Panc1 (cell line): ENCODE data around the gene CLIP4.

Experiments used
- CTCF ChIP-seq: fragments of 450-650 bp; IDR thresholded peaks from 2 replicates; pipeline ENCODE4 v1.5.1; 2017; ENCODE audit warnings: mild to moderate bottlenecking
- POLR2AphosphoS5 ChIP-seq: IDR thresholded peaks from 2 replicates; pipeline ENCODE4 v1.6.1; 2012; ENCODE audit warnings: mild to moderate bottlenecking, low read depth, low read length, moderate library complexity
- REST ChIP-seq, 2 experiments: IDR thresholded peaks; 2 replicates each; pipeline ENCODE4 v1.6.1; 2011 to 2012; ENCODE audit warnings: low read depth in 2 of 2, control low read depth in 1 of 2, low read length in 1 of 2, mild to moderate bottlenecking in 1 of 2, moderate library complexity in 1 of 2; ENCODE audit not compliant: insufficient read depth in 1 of 2
- SIN3A ChIP-seq: IDR thresholded peaks from 2 replicates; pipeline ENCODE4 v1.6.1; 2012; ENCODE audit warnings: low read depth, mild to moderate bottlenecking, low read length, moderate library complexity, borderline replicate concordance; ENCODE audit not compliant: insufficient read depth
- TCF7L2 ChIP-seq: IDR thresholded peaks from 2 replicates; pipeline ENCODE4 v1.6.1; 2011; ENCODE audit warnings: mild to moderate bottlenecking, low read depth, low read length, inconsistent platforms

- TF ChIP-seq POLR2AphosphoS5, result no peak
- TF ChIP-seq CTCF, result peak; percentile 22; the same call in 1 of the 2 replicates
- TF ChIP-seq SIN3A, result no peak
- no peak for TF ChIP-seq REST (IDR thresholded peaks at IDR 0.05; ENCODE audit: insufficient read depth in 1 of 2, low read depth in 2 of 2, low read length in 1 of 2)
- no peak for TF ChIP-seq TCF7L2
Observed at GRCh38 chr2:29206941-29207340, 91.7 kb downstream of the CLIP4 start.
